Measurements from ENCODE around the gene EXOG. TPM values are rescaled to one million over a fixed set of nuclear protein-coding genes. Genes with fewer than 3 reads are reported as not detected.

EXOG gene
- total RNA-seq, 5 donors from 2014 or later (not counting 1 experiment from before 2014, with no cell fraction given), result 21.5 to 24.8 (median 22.9) TPM

- Histone ChIP-seq H3K4me3 (ENCODE audit: control insufficient read depth in 1 of 2, extremely low read depth in 1 of 2, low read length in 1 of 2) (peak overlapping the region; percentile 75 to 87), H3K36me3 (ENCODE audit: control insufficient read depth in 2 of 2, extremely low read depth in 1 of 2, insufficient read depth in 1 of 2, low read length in 1 of 2) (no peaks in the 10 kb centered on the region), H3K9me3 (no peaks in the 10 kb centered on the region), H3K27ac (ENCODE audit: low read length) (no peak overlapping the region), H3K27me3 (replicated peaks in 1 of 2; ENCODE audit: control insufficient read depth in 2 of 2, extremely low read depth in 1 of 2, insufficient read depth in 2 of 2, low read length in 1 of 2) (peaks cover 0 to 12% of the 10 kb centered on the region in 2 experiments), H3K4me1 (ENCODE audit: control insufficient read depth in 1 of 2, extremely low read depth in 1 of 2, insufficient read depth in 2 of 2, low read length in 2 of 2) (peaks cover 3 to 27% of the 10 kb centered on the region in 2 experiments)
- ChIA-PET POLR2A (no interaction called here), CTCF (no interaction called here)
- ATAC-seq (replicated peaks in 1 of 4) (peak; percentile 67 to 78 (median 70)), DNase-seq (peak in 23 of 35 experiments; percentile 10 to 61 (median 26))
- Mint-ChIP-seq H3K4me3 (peak overlapping the region; percentile 96 to 97 (median 97)), H3K27ac (peak overlapping the region; percentile 85 to 93), H3K4me1 (peaks cover 12 to 30% (median 21%) of the 10 kb centered on the region in 3 donors), H3K9me3 (peaks cover 0 to 6% (median 6%) of the 10 kb centered on the region in 3 donors), H3K27me3 (peaks cover 0 to 5% of the 10 kb centered on the region in 2 donors), H3K36me3 (no peaks in the 10 kb centered on the region)
- WGBS (ENCODE audit: insufficient coverage), result under 1% methylated on average over 77 of the region's 78 CpGs
Observed at GRCh38 chr3:38454178-38454883, 41.8 kb upstream of the EXOG start.

GRCh38 chr3:38454884-38455638 is 41.1 kb upstream of the EXOG start:
- POLR2A ChIA-PET, result no interaction called here
- H3K27ac ChIP-seq (ENCODE audit: low read length), result no peak overlapping the region
- Mint-ChIP-seq H3K9me3 (peaks cover 0 to 6% (median 6%) of the 10 kb centered on the region in 3 donors), H3K36me3 (no peaks in the 10 kb centered on the region), H3K4me3 (peak overlapping the region; percentile 96 to 97 (median 97)), H3K27me3 (peaks cover 0 to 5% of the 10 kb centered on the region in 2 donors), H3K4me1 (peaks cover 12 to 33% (median 21%) of the 10 kb centered on the region in 3 donors), H3K27ac (peak overlapping the region in 1 of 2 donors; percentile 28)
- peak overlapping the region; percentile 75 to 87 for H3K4me3 ChIP-seq (ENCODE audit: control insufficient read depth in 1 of 2, extremely low read depth in 1 of 2, low read length in 1 of 2)
- CTCF ChIA-PET, result interaction anchor here in 1 of 2 donors (0.7 kb wide), 1 partner anchor 42 kb away, joined by 3 read pairs; the partner anchor contains the start of gene EXOG
- no peaks in the 10 kb centered on the region for H3K9me3 ChIP-seq
- WGBS (ENCODE audit: insufficient coverage), result under 1% methylated on average over 59 of the region's 72 CpGs
- no peaks in the 10 kb centered on the region for H3K36me3 ChIP-seq (ENCODE audit: control insufficient read depth in 2 of 2, extremely low read depth in 1 of 2, insufficient read depth in 1 of 2, low read length in 1 of 2)
- peaks cover 3 to 27% of the 10 kb centered on the region in 2 experiments for H3K4me1 ChIP-seq (ENCODE audit: control insufficient read depth in 1 of 2, extremely low read depth in 1 of 2, insufficient read depth in 2 of 2, low read length in 2 of 2)
- ATAC-seq (replicated peaks in 1 of 4) (peak in 2 of 4 experiments; percentile 2 to 44), DNase-seq (peak in 17 of 35 experiments; percentile 11 to 50 (median 34))
- peaks cover 0 to 12% of the 10 kb centered on the region in 2 experiments for H3K27me3 ChIP-seq (replicated peaks in 1 of 2; ENCODE audit: control insufficient read depth in 2 of 2, extremely low read depth in 1 of 2, insufficient read depth in 2 of 2, low read length in 1 of 2)

GRCh38 chr3:38455639-38456430 is 40.3 kb upstream of the EXOG start:
- H3K27ac ChIP-seq (ENCODE audit: low read length), result no peak overlapping the region
- peaks cover 3 to 27% of the 10 kb centered on the region in 2 experiments for H3K4me1 ChIP-seq (ENCODE audit: control insufficient read depth in 1 of 2, extremely low read depth in 1 of 2, insufficient read depth in 2 of 2, low read length in 2 of 2)
- peak overlapping the region; percentile 75 to 87 for H3K4me3 ChIP-seq (ENCODE audit: control insufficient read depth in 1 of 2, extremely low read depth in 1 of 2, low read length in 1 of 2)
- H3K36me3 Mint-ChIP-seq, result no peaks in the 10 kb centered on the region
- DNase-seq, result peak in 7 of 35 experiments; percentile 28 to 41 (median 32)
- peaks cover 0 to 5% of the 10 kb centered on the region in 2 donors for H3K27me3 Mint-ChIP-seq
- ChIA-PET CTCF (interaction anchor here (0.6 to 0.7 kb wide), 2 partner anchors 41 to 336 kb away, joined by 3 read pairs; partner anchors contain the start of gene EXOG (in 1 of the 2)), POLR2A (no interaction called here)
- H3K9me3 Mint-ChIP-seq, result peaks cover 0 to 1% (median under 1%) of the 10 kb centered on the region in 3 donors
- H3K4me3 Mint-ChIP-seq, result peak overlapping the region; percentile 83 to 97 (median 96)
- H3K9me3 ChIP-seq, result no peaks in the 10 kb centered on the region
- H3K4me1 Mint-ChIP-seq, result peaks cover 12 to 33% (median 21%) of the 10 kb centered on the region in 3 donors
- H3K27me3 ChIP-seq (replicated peaks in 1 of 2; ENCODE audit: control insufficient read depth in 2 of 2, extremely low read depth in 1 of 2, insufficient read depth in 2 of 2, low read length in 1 of 2), result peaks cover 0 to 12% of the 10 kb centered on the region in 2 experiments
- WGBS (ENCODE audit: insufficient coverage), result 2% methylated on average over 9 of the region's 15 CpGs
- no peaks in the 10 kb centered on the region for H3K36me3 ChIP-seq (ENCODE audit: control insufficient read depth in 2 of 2, extremely low read depth in 1 of 2, insufficient read depth in 1 of 2, low read length in 1 of 2)
- H3K27ac Mint-ChIP-seq, result peak overlapping the region in 1 of 2 donors; percentile 28
- ATAC-seq (replicated peaks in 1 of 4), result peak in 3 of 4 experiments; percentile 33 to 39 (median 35)

- peaks cover 0 to 12% of the 10 kb centered on the region in 2 experiments for H3K27me3 ChIP-seq (replicated peaks in 1 of 2; ENCODE audit: control insufficient read depth in 2 of 2, extremely low read depth in 1 of 2, insufficient read depth in 2 of 2, low read length in 1 of 2)
- no peak for ATAC-seq (replicated peaks in 1 of 4)
- Mint-ChIP-seq H3K36me3 (no peaks in the 10 kb centered on the region), H3K4me1 (peaks cover 12 to 33% (median 21%) of the 10 kb centered on the region in 3 donors), H3K27ac (no peak overlapping the region), H3K9me3 (no peaks in the 10 kb centered on the region), H3K27me3 (peaks cover 0 to 5% of the 10 kb centered on the region in 2 donors), H3K4me3 (peak overlapping the region; percentile 13 to 97 (median 28))
- no peak overlapping the region for H3K27ac ChIP-seq (ENCODE audit: low read length)
- H3K9me3 ChIP-seq, result no peaks in the 10 kb centered on the region
- POLR2A ChIA-PET, result interaction anchor here in 1 of 2 donors (0.5 kb wide), 1 partner anchor 927 kb away, joined by 3 read pairs; no protein-coding TSS in a partner anchor
- CTCF ChIA-PET, result no interaction called here
- no peaks in the 10 kb centered on the region for H3K36me3 ChIP-seq (ENCODE audit: control insufficient read depth in 2 of 2, extremely low read depth in 1 of 2, insufficient read depth in 1 of 2, low read length in 1 of 2)
- DNase-seq, result no peak
- WGBS (ENCODE audit: insufficient coverage), result 97% methylated on average over 5 of the region's 9 CpGs
- no peak overlapping the region for H3K4me3 ChIP-seq (ENCODE audit: control insufficient read depth in 1 of 2, extremely low read depth in 1 of 2, low read length in 1 of 2)
- peaks cover 3 to 27% of the 10 kb centered on the region in 2 experiments for H3K4me1 ChIP-seq (ENCODE audit: control insufficient read depth in 1 of 2, extremely low read depth in 1 of 2, insufficient read depth in 2 of 2, low read length in 2 of 2)
Observed at GRCh38 chr3:38457111-38458003, 38.8 kb upstream of the EXOG start.

- no peak overlapping the region for H3K4me3 Mint-ChIP-seq
- H3K27me3 ChIP-seq (replicated peaks in 1 of 2; ENCODE audit: control insufficient read depth in 2 of 2, extremely low read depth in 1 of 2, insufficient read depth in 2 of 2, low read length in 1 of 2), result peaks cover 0 to 8% of the 10 kb centered on the region in 2 experiments
- no peaks in the 10 kb centered on the region for H3K9me3 Mint-ChIP-seq
- H3K4me1 Mint-ChIP-seq, result peaks cover 5 to 30% (median 13%) of the 10 kb centered on the region in 3 donors
- 76% methylated on average over 10 of the region's 13 CpGs for WGBS (ENCODE audit: insufficient coverage)
- no peak for ATAC-seq (replicated peaks in 1 of 4)
- no peak overlapping the region for H3K4me3 ChIP-seq (ENCODE audit: control insufficient read depth in 1 of 2, extremely low read depth in 1 of 2, low read length in 1 of 2)
- H3K36me3 ChIP-seq (ENCODE audit: control insufficient read depth in 2 of 2, extremely low read depth in 1 of 2, insufficient read depth in 1 of 2, low read length in 1 of 2), result no peaks in the 10 kb centered on the region
- H3K27ac ChIP-seq (ENCODE audit: low read length), result no peak overlapping the region
- POLR2A ChIA-PET, result no interaction called here
- H3K9me3 ChIP-seq, result no peaks in the 10 kb centered on the region
- no peak for DNase-seq
- no peak overlapping the region for H3K27ac Mint-ChIP-seq
- CTCF ChIA-PET, result no interaction called here
- peaks cover 3 to 18% of the 10 kb centered on the region in 2 experiments for H3K4me1 ChIP-seq (ENCODE audit: control insufficient read depth in 1 of 2, extremely low read depth in 1 of 2, insufficient read depth in 2 of 2, low read length in 2 of 2)
- H3K27me3 Mint-ChIP-seq, result peaks cover 0 to 2% of the 10 kb centered on the region in 2 donors
- H3K36me3 Mint-ChIP-seq, result no peaks in the 10 kb centered on the region
Observed at GRCh38 chr3:38458796-38459498, 37.2 kb upstream of the EXOG start.
